Right cardiac atrium (tissue), 5 donors: ENCODE measurements around the gene CFDP1. TPM values are rescaled to one million over a fixed set of nuclear protein-coding genes. Genes with fewer than 3 reads are reported as not detected.

Source experiments
- ATAC-seq, 2 donors: fragments of 200-7000 bp; cut with Tn5 transposase; one replicate each; pipeline versions ENCODE4 v1.8.0 to v1.9.1; 2020; ENCODE audit warnings: moderate library complexity in 2 of 2, mild to moderate bottlenecking in 1 of 2
- DNase-seq, 3 donors: peaks; one replicate each; pipeline ENCODE4 v3.0.0-alpha.2; 2020
- H3K27ac ChIP-seq: one replicate; pipeline ENCODE4 v1.5.1; 2013; ENCODE audit warnings: mild to moderate bottlenecking, low read length, control low read depth, moderate library complexity
- H3K27me3 ChIP-seq: one replicate; pipeline ENCODE4 v1.6.1; 2013; ENCODE audit not compliant: control insufficient read depth, insufficient read depth
- H3K4me1 ChIP-seq: one replicate; pipeline ENCODE4 v1.6.1; 2013; ENCODE audit warnings: low read length; ENCODE audit not compliant: control insufficient read depth, insufficient read depth
- H3K4me3 ChIP-seq: one replicate; pipeline ENCODE4 v1.5.1; 2013; ENCODE audit warnings: low read length, control low read depth
- H3K9me3 ChIP-seq: one replicate; pipeline ENCODE4 v1.6.1; 2013; ENCODE audit warnings: low read length; ENCODE audit not compliant: control insufficient read depth
- WGBS: extraction: QIAGEN DNeasy Blood & Tissue Kit; methylation state at CpG from one replicate; pipeline ENCODE4 v1.1.7; 2013; 5-methylcytosine and 5-hydroxymethylcytosine counted together
- intact Hi-C, 4 donors: fragments of 100-400 bp; cut with DNase I; formaldehyde crosslinking; loops; one replicate each; pipeline versions ENCODE4 v1.11.0 to v1.14.0; 2022 to 2023
- polyA plus RNA-seq: library from polyadenylated mRNA; stranded (reverse); fragments of 200-250 nt; gene quantifications from one replicate; pipeline ENCODE4 v1.2.3, GENCODE V29; 2013
- total RNA-seq, 4 donors: library from RNA; stranded (reverse); fragmentation: NEBNext Ultra II Directional; extraction: Animal tissue kit (Norgen Biotek cat#: 25700); gene quantifications; one replicate each; pipeline ENCODE4 v1.2.1, GENCODE V29; 2021
- donor health status: healthy with polysubstance abuse.
- donor health status: DM: no; HTN: yes; CAD: no.
- donor health status: DM: no; HTN: no; CAD: no.
- donor health status: DM: no; HTN: yes; CAD: no; lungs with severe emphysema.
- donor health status: DM: yes; HTN: yes; CAD: no.

CFDP1 gene
- total and polyA plus RNA-seq, 5 donors: 23.7 to 40.8 (median 29.5) TPM

DNA sequence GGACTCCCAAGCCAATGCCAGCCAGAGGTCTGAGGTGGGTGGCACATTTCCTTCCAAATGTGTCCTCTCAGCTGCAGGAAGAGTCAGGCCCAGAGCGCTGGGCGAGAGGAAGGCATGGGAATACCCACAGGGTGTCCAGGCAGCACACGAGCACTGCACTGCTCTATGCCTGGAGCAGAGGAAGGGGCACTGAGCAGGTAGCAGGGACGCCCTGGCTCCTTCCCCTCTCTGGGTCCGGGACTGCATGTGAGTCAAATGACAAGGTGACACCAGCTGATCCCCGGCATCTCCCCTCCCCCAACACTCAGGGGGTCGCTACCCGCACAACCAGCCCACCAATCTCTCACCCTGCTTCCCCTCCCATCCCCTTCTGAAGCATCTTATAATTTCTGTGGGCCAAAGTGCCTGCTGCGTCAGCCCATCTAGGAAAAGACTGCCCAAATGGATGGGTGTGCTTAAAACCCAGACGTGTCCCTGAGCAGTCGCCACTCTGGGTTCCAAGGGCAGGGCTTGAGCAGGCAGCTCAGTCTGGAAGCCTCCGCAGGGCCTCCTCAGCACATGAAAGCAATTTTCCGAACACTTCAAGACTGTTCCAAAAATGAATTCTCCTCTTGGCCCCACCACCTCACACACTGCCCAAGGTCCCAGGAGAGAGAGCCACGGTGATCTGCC lies 169.9 kb downstream of the CFDP1 start:
- Histone ChIP-seq H3K9me3 (no peaks in the 10 kb centered on the region), H3K4me3 (no peak overlapping the region), H3K4me1 (peaks cover 33% of the 10 kb centered on the region), H3K27ac (peak overlapping the region; percentile 84), H3K27me3 (no peaks in the 10 kb centered on the region)
- DNase-seq (peak in 2 of 3 donors; percentile 50 to 59), ATAC-seq (no peak)
- 47% methylated on average over 14 of the region's 14 CpGs for WGBS
- intact Hi-C loops: no loop called here

GRCh38 chr16:75262800-75263127 lies 170.5 kb downstream of the CFDP1 start:
- Histone ChIP-seq H3K27me3 (no peaks in the 10 kb centered on the region), H3K4me1 (peaks cover 37% of the 10 kb centered on the region), H3K4me3 (no peak overlapping the region), H3K9me3 (no peaks in the 10 kb centered on the region), H3K27ac (no peak overlapping the region)
- WGBS: 73% methylated on average over 5 of the region's 5 CpGs
- DNase-seq (no peak), ATAC-seq (no peak)
- intact Hi-C loops: no loop called here

DNA sequence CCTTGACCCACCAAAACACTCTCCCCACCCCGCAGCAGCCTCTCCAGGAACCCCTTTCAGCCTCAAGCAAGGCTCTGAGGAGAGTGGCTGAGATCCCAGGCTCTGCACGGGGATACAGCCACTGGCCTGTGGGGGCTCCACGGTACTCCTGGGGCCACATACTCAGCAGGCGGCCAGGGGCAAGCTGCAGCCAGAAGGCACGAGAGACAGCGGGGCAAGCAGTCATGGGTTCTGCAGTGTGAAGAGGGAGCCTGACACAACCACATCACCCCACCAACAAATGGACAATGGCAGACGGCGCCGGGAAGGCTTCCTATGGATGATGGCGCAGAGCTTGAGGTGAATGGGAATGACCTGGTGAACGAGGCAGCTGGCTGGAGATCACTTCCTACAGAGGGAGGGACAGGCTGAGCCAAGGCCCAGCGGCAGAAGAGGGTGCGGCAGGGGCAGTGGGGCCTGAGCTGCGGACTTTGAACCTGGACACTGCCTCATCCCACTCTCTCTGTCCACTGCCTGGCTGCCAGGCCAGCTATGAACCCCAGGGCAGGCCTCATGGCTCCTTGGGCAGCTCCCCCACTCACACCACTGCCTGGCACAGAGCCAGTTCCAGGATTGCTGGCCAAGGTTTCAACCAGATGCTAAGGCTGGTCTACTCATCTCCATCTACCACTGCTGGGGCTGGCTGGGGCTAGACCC lies 171.1 kb downstream of the CFDP1 start:
- intact Hi-C loops: no loop called here
- no peaks in the 10 kb centered on the region for H3K9me3 ChIP-seq
- ATAC-seq: peak in 1 of 2 donors; percentile 6
- no peaks in the 10 kb centered on the region for H3K27me3 ChIP-seq
- WGBS: 59% methylated on average over 14 of the region's 14 CpGs
- H3K4me1 ChIP-seq: peaks cover 41% of the 10 kb centered on the region
- peak in 2 of 3 donors; percentile 75 to 79 for DNase-seq
- H3K4me3 ChIP-seq: no peak overlapping the region
- H3K27ac ChIP-seq: peak overlapping the region; percentile 13

GRCh38 chr16:75261590-75262078 lies 171.7 kb downstream of the CFDP1 start:
- H3K27me3 ChIP-seq: no peaks in the 10 kb centered on the region
- WGBS: 91% methylated on average over 3 of the region's 3 CpGs

GRCh38 chr16:75260851-75261589 lies 172.3 kb downstream of the CFDP1 start:
- no peak overlapping the region for H3K4me3 ChIP-seq
- 75% methylated on average over 10 of the region's 10 CpGs for WGBS
- no peak for ATAC-seq
- peak in 1 of 3 donors; percentile 37 for DNase-seq
- no peak overlapping the region for H3K27ac ChIP-seq
- H3K4me1 ChIP-seq: peaks cover 50% of the 10 kb centered on the region
- intact Hi-C loops: no loop called here
- H3K9me3 ChIP-seq: no peaks in the 10 kb centered on the region
- no peaks in the 10 kb centered on the region for H3K27me3 ChIP-seq

More at GRCh38 chr16:75261590-75262078, 171.7 kb downstream of the CFDP1 start:
- H3K9me3 ChIP-seq: no peaks in the 10 kb centered on the region
- no peak overlapping the region for H3K4me3 ChIP-seq
- DNase-seq: peak in 2 of 3 donors; percentile 11 to 31
- H3K27ac ChIP-seq: no peak overlapping the region
- peaks cover 44% of the 10 kb centered on the region for H3K4me1 ChIP-seq
- intact Hi-C loops: no loop called here
- ATAC-seq: no peak

- no peak overlapping the region for H3K4me3 ChIP-seq
- DNase-seq: peak in 1 of 3 donors; percentile 45
- intact Hi-C loops: loop anchor here in 2 of 4 donors (10.0 kb wide), 1 partner anchor 46 kb away; no protein-coding TSS in a partner anchor
- no peak overlapping the region for H3K27ac ChIP-seq
- H3K4me1 ChIP-seq: peaks cover 57% of the 10 kb centered on the region
- WGBS: 65% methylated on average over 6 of the region's 6 CpGs
- H3K27me3 ChIP-seq: no peaks in the 10 kb centered on the region
- ATAC-seq: no peak
- H3K9me3 ChIP-seq: no peaks in the 10 kb centered on the region
These were observed 174.5 kb downstream of the CFDP1 start for GRCh38 chr16:75258807-75259141.

GRCh38 chr16:75257886-75258806 lies 175.2 kb downstream of the CFDP1 start:
- no peak overlapping the region for H3K27ac ChIP-seq
- intact Hi-C loops: loop anchor here in 2 of 4 donors (10.0 kb wide), 1 partner anchor 47 kb away; no protein-coding TSS in a partner anchor

DNA sequence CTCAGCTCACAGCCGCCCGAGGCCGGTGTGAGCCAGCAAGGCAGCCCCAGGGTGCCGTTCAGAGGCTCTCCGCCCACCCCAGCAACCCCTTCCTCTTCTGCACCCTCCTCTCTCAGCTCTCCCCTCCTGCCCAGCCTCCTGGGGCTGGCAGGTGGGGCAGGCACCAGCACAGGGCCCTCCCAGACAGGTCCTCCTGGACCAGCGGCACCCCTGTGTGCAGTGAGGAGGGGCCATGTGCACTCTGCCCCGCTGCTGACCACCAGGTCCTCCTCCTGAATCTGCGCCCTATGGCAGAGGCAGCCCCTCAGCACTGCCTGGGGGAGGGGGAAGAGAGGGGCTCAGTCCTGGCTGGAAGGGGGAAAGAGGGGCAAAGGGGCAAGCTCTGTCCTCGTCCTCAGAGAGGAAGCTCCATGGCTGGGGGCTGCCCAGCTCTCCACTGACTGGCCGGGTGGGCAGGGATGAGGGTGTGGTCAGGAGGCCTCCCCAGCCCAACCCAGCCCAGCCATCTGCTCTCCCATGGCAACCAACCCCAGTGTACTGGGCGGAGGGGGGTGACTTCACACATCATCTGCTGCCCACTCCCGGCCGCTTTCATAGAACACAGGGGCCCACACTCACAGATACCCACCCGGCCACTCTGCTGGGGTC lies 176.5 kb downstream of the CFDP1 start:
- peak; percentile 44 to 72 for ATAC-seq
- peak overlapping the region; percentile 21 for H3K27ac ChIP-seq
- H3K4me1 ChIP-seq: peaks cover 55% of the 10 kb centered on the region
- H3K4me3 ChIP-seq: no peak overlapping the region
- WGBS: 34% methylated on average over 14 of the region's 14 CpGs
- intact Hi-C loops: loop anchor here in 2 of 4 donors (10.0 kb wide), 1 partner anchor 48 kb away; no protein-coding TSS in a partner anchor
- peak in 2 of 3 donors; percentile 74 to 80 for DNase-seq
- H3K9me3 ChIP-seq: no peaks in the 10 kb centered on the region
- no peaks in the 10 kb centered on the region for H3K27me3 ChIP-seq

More at GRCh38 chr16:75257886-75258806, 175.2 kb downstream of the CFDP1 start:
- DNase-seq (peak in 1 of 3 donors; percentile 45), ATAC-seq (no peak)
- Histone ChIP-seq H3K4me1 (peaks cover 58% of the 10 kb centered on the region), H3K9me3 (no peaks in the 10 kb centered on the region), H3K27me3 (no peaks in the 10 kb centered on the region), H3K4me3 (no peak overlapping the region)
- 73% methylated on average over 21 of the region's 21 CpGs for WGBS

GRCh38 chr16:75256059-75256571 lies 177.2 kb downstream of the CFDP1 start:
- ATAC-seq (peak; percentile 1 to 22), DNase-seq (peak in 2 of 3 donors; percentile 75 to 79)
- Histone ChIP-seq H3K9me3 (no peaks in the 10 kb centered on the region), H3K27ac (peak overlapping the region; percentile 39), H3K27me3 (no peaks in the 10 kb centered on the region), H3K4me3 (no peak overlapping the region), H3K4me1 (peaks cover 51% of the 10 kb centered on the region)
- 48% methylated on average over 12 of the region's 12 CpGs for WGBS
- intact Hi-C loops: loop anchor here in 2 of 4 donors (10.0 kb wide), 1 partner anchor 49 kb away; no protein-coding TSS in a partner anchor
